ENCODE results near the gene HASPIN.

The HASPIN gene

DNA sequence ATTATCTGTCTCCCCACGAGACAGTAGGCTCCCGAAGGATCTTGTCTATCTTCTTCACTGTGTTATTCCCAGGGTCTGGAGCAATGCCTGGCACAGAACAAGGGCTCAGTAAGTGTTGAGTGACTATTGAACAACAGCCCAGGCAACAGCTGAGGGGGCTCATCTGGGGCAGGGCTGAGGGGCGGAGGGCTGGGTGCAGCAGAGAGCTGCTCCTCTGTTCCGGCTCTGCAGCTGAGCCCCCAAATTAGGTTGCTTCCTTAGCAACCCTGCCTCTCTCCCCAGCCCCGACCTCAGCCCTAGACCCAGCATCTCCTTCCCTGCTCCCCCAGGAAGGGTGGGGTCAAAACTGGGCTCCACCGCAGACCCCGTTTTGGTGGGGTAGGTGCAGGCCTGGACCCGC lies 45.1 kb downstream of the HASPIN start:
- no peak for DNase-seq

DNA sequence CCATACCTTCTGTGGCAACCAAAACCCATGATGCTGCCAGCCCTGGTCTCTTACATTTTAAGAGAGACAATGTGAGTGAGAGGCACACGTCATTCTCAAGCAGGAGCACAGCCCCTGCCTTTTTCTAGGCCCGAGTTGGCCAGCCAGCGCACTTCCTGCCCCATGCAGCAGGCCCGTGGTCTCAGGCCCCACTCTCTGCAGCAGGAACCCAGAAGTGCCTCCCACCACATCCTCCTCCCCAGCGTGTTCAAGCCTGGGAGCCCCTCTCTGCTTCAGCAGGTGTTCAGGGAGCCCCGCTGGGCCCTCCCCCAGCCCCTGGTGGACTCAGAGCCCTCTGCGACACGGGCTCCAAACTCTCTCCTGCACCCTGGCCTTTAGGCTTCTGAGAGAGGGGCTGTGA lies 46.8 kb downstream of the HASPIN start:
- DNase-seq = no peak

DNA sequence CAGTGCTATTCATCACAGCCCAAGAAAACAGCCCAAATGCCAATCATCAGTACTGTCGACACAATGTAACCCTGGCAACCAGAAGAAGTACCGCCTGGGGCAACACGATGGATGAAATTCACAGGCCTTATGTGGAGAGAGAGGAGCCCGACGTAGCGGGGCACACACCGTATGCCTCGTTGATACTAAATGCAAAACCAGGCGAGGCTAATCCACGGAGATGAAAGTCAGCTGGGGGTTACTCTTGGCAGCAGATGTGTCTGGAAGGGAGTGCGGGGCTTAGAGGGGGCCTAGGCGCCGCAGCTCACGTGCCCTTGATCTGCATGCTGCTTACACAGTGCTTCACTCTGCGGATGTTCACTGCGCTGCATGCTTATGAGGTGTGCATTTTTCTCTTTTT lies 47.4 kb downstream of the HASPIN start:
- DNase-seq = no peak

DNA sequence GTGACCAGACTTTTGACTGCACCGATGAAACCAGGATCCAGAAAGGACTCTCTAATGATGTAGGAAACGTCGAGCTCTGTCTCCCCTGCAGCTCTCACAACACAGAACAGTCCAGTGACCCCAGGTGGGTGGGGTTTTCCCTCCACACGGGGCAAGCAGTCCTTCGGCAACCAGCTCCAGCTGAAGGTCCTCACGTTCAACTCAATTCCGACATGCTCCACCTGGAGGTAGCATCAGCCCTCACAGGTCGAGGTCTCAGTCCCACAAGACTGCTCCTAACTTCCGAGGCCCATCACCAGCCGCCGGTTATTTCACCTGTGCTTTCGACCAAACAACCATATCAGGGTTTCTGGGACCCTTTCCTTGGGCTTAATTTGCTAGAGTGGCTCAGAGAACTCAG lies 49.1 kb downstream of the HASPIN start:
- DNase-seq = no peak

DNA sequence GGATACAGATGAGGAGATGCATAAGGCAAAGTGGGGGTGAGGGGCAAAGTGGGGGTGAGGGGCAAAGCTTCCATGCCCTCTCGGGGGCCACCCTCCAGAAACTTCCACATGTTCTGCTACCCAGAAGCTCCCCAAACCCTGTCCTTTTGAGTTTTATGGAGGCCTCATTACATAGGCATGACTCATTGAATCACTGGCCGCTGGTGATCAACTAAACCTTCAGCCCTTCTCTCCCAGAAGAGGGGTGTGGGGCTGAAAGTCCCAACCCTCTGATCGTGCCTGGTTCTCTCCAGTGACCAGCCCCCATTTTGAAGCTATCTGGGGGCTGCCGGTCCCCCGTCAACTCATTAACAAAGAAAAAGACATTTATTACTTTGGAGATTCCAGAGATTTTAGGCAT lies 49.8 kb downstream of the HASPIN start:
- no peak for DNase-seq

DNA sequence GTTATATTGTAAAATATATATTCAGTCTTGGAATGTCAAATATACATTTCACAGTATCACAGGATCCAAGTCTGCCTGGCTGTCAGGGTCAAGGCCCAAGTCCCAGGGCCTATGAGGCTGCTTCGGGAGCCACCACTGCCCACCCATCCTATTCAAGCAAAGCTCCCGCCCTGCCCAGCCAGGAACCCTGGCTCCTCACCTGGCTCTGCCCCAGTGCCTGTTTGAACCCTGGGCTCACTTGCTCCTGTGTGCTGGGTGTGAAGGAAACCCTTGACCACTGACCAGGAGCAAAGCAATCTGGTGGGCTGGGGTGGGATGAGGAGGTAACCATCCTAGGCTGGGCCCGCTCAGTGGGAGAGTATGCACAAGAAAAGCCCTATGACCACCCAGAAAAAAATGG lies 50.3 kb downstream of the HASPIN start:
- DNase-seq = no peak
